Transverse colon (tissue), 3 donors: Measurements from ENCODE around the gene PDCD1.

ENCODE experiments used
- EP300 ChIP-seq: sonication (generic); formaldehyde crosslinking; IDR thresholded peaks from one replicate; pipeline ENCODE4 v1.6.1; 2017; ENCODE audit warnings: antibody characterized with exemption, low read depth
- POLR2A ChIP-seq: fragments of 450-650 bp; IDR thresholded peaks from one replicate; pipeline ENCODE4 v1.6.1; 2016; ENCODE audit warnings: antibody characterized with exemption, mild to moderate bottlenecking, moderate library complexity
- POLR2AphosphoS5 ChIP-seq, 3 donors: sonication (generic); formaldehyde crosslinking; IDR thresholded peaks; one replicate each; pipeline ENCODE4 v1.6.1; 2016; ENCODE audit warnings: antibody characterized with exemption in 3 of 3

- TF ChIP-seq POLR2A = no peak
- TF ChIP-seq EP300 = no peak
- TF ChIP-seq POLR2AphosphoS5 (IDR thresholded peaks at IDR 0.05) = no peak
Measured at GRCh38 chr2:241902357-241902991, 43.8 kb upstream of the PDCD1 start.
